ENCODE measurements around the gene ADORA2A. TPM values are rescaled to one million over a fixed set of nuclear protein-coding genes. Genes with fewer than 3 reads are reported as not detected.

The ADORA2A gene
- total RNA-seq, 2 experiments from 2014 or later = 15.5 to 16.4 TPM

- no peaks in the 10 kb centered on the region for H3K4me1 ChIP-seq (ENCODE audit: insufficient read depth, low read length)
- ChIA-PET CTCF (no interaction called here), POLR2A (no interaction called here)
- ATAC-seq (ENCODE audit: poor library complexity) (no peak), DNase-seq (no peak)
- Mint-ChIP-seq H3K27me3 (no peaks in the 10 kb centered on the region), H3K36me3 (ENCODE audit: low read depth) (peaks cover 64% of the 10 kb centered on the region), H3K9me3 (no peaks in the 10 kb centered on the region), H3K4me1 (ENCODE audit: low read depth) (peaks cover 32% of the 10 kb centered on the region), H3K4me3 (no peak overlapping the region), H3K27ac (no peak overlapping the region)
- no peak overlapping the region for H3K4me3 ChIP-seq (ENCODE audit: low read length)
- intact Hi-C loops (cut with DNase I, micrococcal nuclease) = no loop called here
- H3K9me3 ChIP-seq (ENCODE audit: control insufficient read depth in 1 of 2, insufficient read depth in 1 of 2, low read length in 2 of 2) = no peaks in the 10 kb centered on the region
- H3K36me3 ChIP-seq (ENCODE audit: insufficient read depth, low read length) = peaks cover 13% of the 10 kb centered on the region
- H3K27me3 ChIP-seq (ENCODE audit: control insufficient read depth in 1 of 2, insufficient read depth in 2 of 2, low read length in 2 of 2) = no peaks in the 10 kb centered on the region
- H3K27ac ChIP-seq (ENCODE audit: low read depth in 1 of 2, low read length in 2 of 2) = no peak overlapping the region
- no peak for TF ChIP-seq CTCF (IDR thresholded peaks at IDR 0.05)
Observed at GRCh38 chr22:24393012-24393559, 34.3 kb upstream of the ADORA2A start.

GRCh38 chr22:24393848-24394247 is 33.6 kb upstream of the ADORA2A start:
- TF ChIP-seq CTCF (IDR thresholded peaks at IDR 0.05) = no peak
- Histone ChIP-seq H3K4me1 (ENCODE audit: insufficient read depth, low read length) (no peaks in the 10 kb centered on the region), H3K27me3 (ENCODE audit: control insufficient read depth in 1 of 2, insufficient read depth in 2 of 2, low read length in 2 of 2) (no peaks in the 10 kb centered on the region), H3K4me3 (ENCODE audit: low read length) (no peak overlapping the region), H3K9me3 (ENCODE audit: control insufficient read depth in 1 of 2, insufficient read depth in 1 of 2, low read length in 2 of 2) (no peaks in the 10 kb centered on the region), H3K36me3 (ENCODE audit: insufficient read depth, low read length) (peaks cover 17% of the 10 kb centered on the region), H3K27ac (ENCODE audit: low read depth in 1 of 2, low read length in 2 of 2) (no peak overlapping the region)
- POLR2A ChIA-PET = no interaction called here
- DNase-seq (no peak), ATAC-seq (ENCODE audit: poor library complexity) (no peak)
- H3K4me3 Mint-ChIP-seq = no peak overlapping the region
- H3K27ac Mint-ChIP-seq = no peak overlapping the region
- peaks cover 35% of the 10 kb centered on the region for H3K4me1 Mint-ChIP-seq (ENCODE audit: low read depth)
- peaks cover 67% of the 10 kb centered on the region for H3K36me3 Mint-ChIP-seq (ENCODE audit: low read depth)
- intact Hi-C loops (cut with DNase I, micrococcal nuclease) = no loop called here
- H3K9me3 Mint-ChIP-seq = no peaks in the 10 kb centered on the region
- no peaks in the 10 kb centered on the region for H3K27me3 Mint-ChIP-seq
- CTCF ChIA-PET = no interaction called here

DNA sequence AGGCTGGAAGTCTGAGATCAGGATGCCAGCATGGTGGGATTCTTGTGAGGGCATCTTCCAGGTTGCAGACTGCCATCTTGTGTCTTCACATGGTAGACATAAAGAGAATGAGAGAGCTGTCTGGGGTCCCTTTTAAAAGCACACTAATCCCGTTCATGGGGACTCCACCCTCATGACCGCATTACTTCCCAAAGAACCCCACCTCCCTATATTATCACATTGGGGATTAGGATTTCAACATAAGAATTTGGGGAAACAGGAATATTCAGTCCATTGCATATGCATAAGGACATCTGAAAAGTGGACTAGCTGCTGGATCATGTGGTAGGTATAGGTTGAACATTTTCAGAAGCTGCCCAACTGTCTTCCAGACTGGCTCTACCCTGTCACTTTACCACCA is 33.1 kb upstream of the ADORA2A start:
- Histone ChIP-seq H3K36me3 (ENCODE audit: insufficient read depth, low read length) (peaks cover 17% of the 10 kb centered on the region), H3K9me3 (ENCODE audit: control insufficient read depth in 1 of 2, insufficient read depth in 1 of 2, low read length in 2 of 2) (no peaks in the 10 kb centered on the region), H3K4me1 (ENCODE audit: insufficient read depth, low read length) (no peaks in the 10 kb centered on the region), H3K27me3 (ENCODE audit: control insufficient read depth in 1 of 2, insufficient read depth in 2 of 2, low read length in 2 of 2) (no peaks in the 10 kb centered on the region), H3K27ac (ENCODE audit: low read depth in 1 of 2, low read length in 2 of 2) (no peak overlapping the region), H3K4me3 (ENCODE audit: low read length) (no peak overlapping the region)
- DNase-seq (no peak), ATAC-seq (ENCODE audit: poor library complexity) (no peak)
- Mint-ChIP-seq H3K27ac (no peak overlapping the region), H3K4me1 (ENCODE audit: low read depth) (peaks cover 35% of the 10 kb centered on the region), H3K4me3 (no peak overlapping the region), H3K9me3 (no peaks in the 10 kb centered on the region), H3K36me3 (ENCODE audit: low read depth) (peaks cover 67% of the 10 kb centered on the region), H3K27me3 (no peaks in the 10 kb centered on the region)
- POLR2A ChIA-PET = no interaction called here
- CTCF ChIA-PET = no interaction called here
- TF ChIP-seq CTCF (IDR thresholded peaks at IDR 0.05) = no peak
- intact Hi-C loops (cut with DNase I, micrococcal nuclease) = no loop called here

Data from CD4-positive, alpha-beta T cell (primary cell).